Urinary bladder (tissue), 4 donors: ENCODE results near the gene BAD. TPM values are rescaled to one million over a fixed set of nuclear protein-coding genes. Genes with fewer than 3 reads are reported as not detected.

Experiments
- DNase-seq: peaks from one replicate; pipeline ENCODE4 v3.0.0-alpha.2; 2015; ENCODE audit errors: extremely low spot score
- H3K27ac ChIP-seq: one replicate; pipeline ENCODE4 v1.5.1; 2013; ENCODE audit warnings: low read depth, mild to moderate bottlenecking, moderate library complexity
- H3K36me3 ChIP-seq: one replicate; pipeline ENCODE4 v1.6.1; 2013; ENCODE audit warnings: mild to moderate bottlenecking, moderate library complexity; ENCODE audit not compliant: insufficient read depth
- H3K4me1 ChIP-seq: one replicate; pipeline ENCODE4 v1.6.1; 2013; ENCODE audit warnings: mild to moderate bottlenecking, moderate library complexity; ENCODE audit not compliant: insufficient read depth
- H3K4me3 ChIP-seq: one replicate; pipeline ENCODE4 v1.5.1; 2013; ENCODE audit warnings: low read depth, low read length
- WGBS: extraction: QIAGEN DNeasy Blood & Tissue Kit; methylation state at CpG from one replicate; pipeline ENCODE4 v1.1.7; 2013; 5-methylcytosine and 5-hydroxymethylcytosine counted together
- polyA plus RNA-seq: library from polyadenylated mRNA; stranded (reverse); fragments of 200-250 nt; gene quantifications from one replicate; pipeline ENCODE4 v1.2.3, GENCODE V29; 2013
- total RNA-seq: library from RNA; depleted of rRNA; stranded (reverse); fragments of >200 nt; gene quantifications from one replicate; pipeline ENCODE4 v1.2.3, GENCODE V29; 2014
- donor health status: healthy with polysubstance abuse.
- donor health status: healthy.

The BAD gene
- total and polyA plus RNA-seq, 2 donors, result 34.2 to 111 TPM

DNA sequence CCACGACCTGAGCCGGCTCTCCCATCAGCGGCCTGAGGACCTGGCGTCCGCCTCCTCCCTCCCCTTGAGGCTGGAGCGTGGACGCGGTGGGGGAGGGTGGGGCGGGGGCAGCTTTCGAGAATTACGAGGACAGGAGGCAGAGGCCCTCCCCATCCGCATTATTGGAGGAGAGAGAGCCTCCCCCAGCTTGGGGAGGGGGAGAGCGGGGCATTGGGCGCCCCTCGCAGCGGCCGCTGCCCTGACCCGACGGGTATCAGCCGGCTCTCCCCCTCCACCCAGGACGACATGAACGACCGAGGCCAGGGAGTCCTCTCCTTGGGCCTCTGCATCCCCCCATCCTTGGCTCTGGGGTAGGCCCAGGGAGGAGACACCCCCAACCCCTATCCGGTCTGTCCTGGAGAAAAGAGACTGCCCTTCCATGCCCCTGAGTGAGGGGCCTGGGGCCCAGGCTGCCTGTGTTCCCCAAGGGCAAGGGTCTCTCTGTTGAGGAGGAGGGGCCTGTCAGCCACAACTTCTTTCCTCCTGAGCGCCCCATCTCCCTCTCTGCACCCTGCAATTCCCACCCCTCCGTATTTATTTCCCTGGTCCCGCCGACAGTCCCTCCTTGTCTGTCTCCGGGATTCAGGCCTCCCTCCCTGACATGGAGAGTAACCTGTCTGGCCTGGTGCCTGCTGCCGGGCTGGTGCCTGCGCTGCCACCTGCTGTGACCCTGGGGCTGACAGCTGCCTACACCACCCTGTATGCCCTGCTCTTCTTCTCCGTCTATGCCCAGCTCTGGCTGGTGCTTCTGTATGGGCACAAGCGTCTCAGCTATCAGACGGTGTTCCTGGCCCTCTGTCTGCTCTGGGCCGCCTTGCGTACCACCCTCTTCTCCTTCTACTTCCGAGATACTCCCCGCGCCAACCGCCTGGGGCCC is 1.7 kb upstream of the BAD start:
- no peaks in the 10 kb centered on the region for H3K4me1 ChIP-seq
- H3K4me3 ChIP-seq, result peak overlapping the region; percentile 75
- no peak overlapping the region for H3K27ac ChIP-seq
- H3K36me3 ChIP-seq, result no peaks in the 10 kb centered on the region
- no peak for DNase-seq
- WGBS, result 25% methylated on average over 40 of the region's 40 CpGs

DNA sequence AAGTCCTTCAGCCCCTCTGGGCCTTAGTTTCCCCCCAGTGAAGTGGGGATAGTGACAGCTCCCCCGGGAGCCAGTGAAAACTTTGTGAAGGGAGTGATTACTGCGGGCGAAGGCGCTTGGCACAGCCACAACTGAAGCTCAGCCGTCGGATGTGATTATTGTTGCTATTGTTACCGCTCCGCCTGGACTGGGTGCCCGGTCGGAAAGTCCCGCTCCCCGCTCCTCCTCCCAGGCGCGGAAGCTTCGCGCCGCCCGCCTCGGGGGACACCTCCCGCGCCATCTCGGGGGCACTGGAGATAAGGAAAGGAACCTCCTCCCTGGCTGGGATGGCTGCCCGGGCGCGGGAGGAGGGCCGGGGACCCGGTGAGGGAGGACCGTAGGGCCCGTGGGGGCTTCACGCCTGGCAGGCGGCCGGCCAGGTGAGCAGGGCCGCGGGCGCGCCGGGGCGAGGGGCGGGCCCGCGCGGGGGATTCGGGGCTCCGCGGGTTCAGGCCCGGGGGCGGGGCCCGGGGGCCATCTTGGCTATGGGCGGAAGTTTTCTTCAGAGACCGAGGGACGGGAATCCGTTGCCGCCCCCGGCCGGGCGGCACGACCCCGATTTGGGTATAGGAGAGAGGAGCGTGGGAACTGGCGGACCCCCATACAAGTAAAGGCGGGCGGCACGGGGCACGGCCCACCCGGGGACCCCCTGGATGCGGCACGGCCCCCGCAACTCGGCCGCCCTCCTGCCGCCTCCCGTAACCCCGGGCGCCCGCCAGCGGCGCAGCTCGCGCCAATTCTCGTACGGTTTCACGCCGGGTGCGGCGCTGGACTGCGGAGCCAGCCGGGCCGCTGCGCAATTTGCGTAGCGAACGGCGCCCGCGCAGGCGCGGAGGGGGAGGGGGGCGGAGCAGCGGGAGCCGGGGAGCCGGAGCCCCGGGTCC is 758 bp upstream of the BAD start, which contains the start of gene GPR137:
TSS of gene GPR137 (plus strand) at position 887 of the 923 bp plus-strand sequence. CDS start 677 bp downstream, outside the sequence.
- H3K4me3 ChIP-seq, result peak within 1 kb of the TSS; percentile 75
- under 1% methylated on average over 100 of the region's 102 CpGs for WGBS
- peak within 1 kb of the TSS; percentile 96 for H3K27ac ChIP-seq
- H3K36me3 ChIP-seq, result no peaks in the 10 kb centered on the region
- DNase-seq, result no peak
- no peaks in the 10 kb centered on the region for H3K4me1 ChIP-seq

DNA sequence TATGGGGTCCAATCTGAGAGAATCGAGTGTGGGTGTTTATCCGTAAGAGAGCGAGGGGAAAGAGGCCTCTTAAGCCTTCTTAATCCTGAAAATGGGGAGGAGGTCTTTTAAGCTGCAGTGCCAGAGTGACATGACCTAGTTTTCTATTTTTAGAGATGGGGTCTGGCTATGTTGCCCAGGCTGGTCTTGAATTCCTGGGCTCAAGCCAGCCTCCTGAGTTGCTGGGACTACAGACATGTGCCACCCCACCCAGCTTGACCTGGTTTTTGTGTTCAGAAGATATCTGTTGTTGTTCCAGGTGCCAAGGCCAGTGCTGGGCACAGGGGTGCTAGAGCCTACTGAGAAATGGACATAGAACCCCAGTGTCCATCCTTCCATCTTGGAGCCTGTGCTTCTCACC is 1.4 kb downstream of the BAD start:
- H3K27ac ChIP-seq, result no peak overlapping the region
- H3K4me3 ChIP-seq, result no peak overlapping the region

GRCh38 chr11:64281957-64282770 is 2.3 kb downstream of the BAD start:
- 94% methylated on average over 22 of the region's 22 CpGs for WGBS

More for the DNA sequence above, 1.4 kb downstream of the BAD start:
- Histone ChIP-seq H3K4me1 (no peaks in the 10 kb centered on the region), H3K36me3 (no peaks in the 10 kb centered on the region)
- 90% methylated on average over 3 of the region's 3 CpGs for WGBS
- DNase-seq, result no peak

GRCh38 chr11:64278576-64279190 is 5.8 kb downstream of the BAD start:
- 86% methylated on average over 8 of the region's 8 CpGs for WGBS
- Histone ChIP-seq H3K27ac (no peak overlapping the region), H3K4me1 (no peaks in the 10 kb centered on the region), H3K36me3 (no peaks in the 10 kb centered on the region), H3K4me3 (no peak overlapping the region)
- no peak for DNase-seq

More at GRCh38 chr11:64281957-64282770, 2.3 kb downstream of the BAD start:
- no peak for DNase-seq
- H3K4me1 ChIP-seq, result no peaks in the 10 kb centered on the region
- no peak overlapping the region for H3K4me3 ChIP-seq
- no peaks in the 10 kb centered on the region for H3K36me3 ChIP-seq
- H3K27ac ChIP-seq, result no peak overlapping the region

GRCh38 chr11:64276653-64277431 is 7.6 kb downstream of the BAD start:
- Histone ChIP-seq H3K36me3 (no peaks in the 10 kb centered on the region), H3K27ac (no peak overlapping the region), H3K4me3 (no peak overlapping the region), H3K4me1 (no peaks in the 10 kb centered on the region)
- WGBS, result 78% methylated on average over 17 of the region's 17 CpGs
- DNase-seq, result no peak

DNA sequence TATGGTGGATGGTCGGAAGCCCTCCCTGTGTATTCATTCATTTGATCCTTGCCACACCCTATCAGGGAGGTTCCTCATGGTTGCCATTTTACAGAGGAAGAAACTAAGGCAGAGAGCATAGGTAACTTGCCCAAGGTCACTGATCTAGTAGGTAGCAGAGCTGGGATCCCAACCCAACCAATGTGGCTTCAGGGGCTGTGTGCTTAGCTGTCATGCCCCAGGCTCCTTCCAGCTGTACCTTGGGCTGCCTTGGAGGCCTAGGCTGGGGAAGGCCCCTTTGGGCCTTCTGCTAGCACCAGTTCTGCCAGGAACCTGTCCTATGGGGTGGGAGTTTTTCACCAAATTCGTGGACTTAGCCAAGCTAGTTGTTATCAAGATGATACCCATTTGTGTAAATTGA is 8.6 kb downstream of the BAD start:
- H3K4me1 ChIP-seq, result no peaks in the 10 kb centered on the region
- 75% methylated on average over 2 of the region's 2 CpGs for WGBS
- H3K36me3 ChIP-seq, result no peaks in the 10 kb centered on the region
- DNase-seq, result no peak
- H3K4me3 ChIP-seq, result no peak overlapping the region
- no peak overlapping the region for H3K27ac ChIP-seq

DNA sequence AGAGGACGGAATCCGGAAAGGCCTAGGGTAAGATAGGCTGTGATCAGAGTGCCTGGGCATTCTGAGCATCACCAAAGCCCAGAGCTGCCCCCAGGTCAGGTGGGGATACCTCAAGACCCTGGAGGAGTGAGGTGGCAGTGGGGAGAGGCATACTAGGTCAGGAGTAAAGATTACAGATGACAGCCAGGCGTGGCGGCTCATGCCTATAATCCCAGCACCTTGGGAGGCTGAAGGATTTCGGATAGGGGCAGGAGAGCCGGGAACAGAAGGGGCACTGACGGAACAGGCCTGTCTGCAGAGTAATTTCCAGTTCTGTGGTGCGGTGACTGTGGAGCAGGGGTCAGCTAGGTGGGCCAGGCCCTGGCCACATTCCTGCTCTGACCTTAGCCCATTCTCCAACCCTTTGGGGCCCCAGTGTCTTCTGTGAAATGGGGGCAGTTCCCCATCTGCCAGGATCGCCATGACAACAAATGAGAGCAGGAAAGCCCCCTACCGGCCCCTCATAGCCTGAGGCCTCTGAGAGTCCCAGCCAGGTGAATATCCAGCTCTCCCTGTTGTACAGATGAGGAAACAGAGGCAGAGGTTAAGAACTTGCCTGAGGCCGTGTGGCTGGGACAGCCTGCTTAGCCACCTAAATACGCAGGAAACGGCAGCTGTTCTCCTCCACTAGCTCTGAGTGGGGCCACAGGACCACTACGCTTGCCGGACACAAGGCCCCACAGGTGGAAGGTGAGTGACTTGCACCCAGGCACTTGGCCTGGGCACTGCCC is 9.2 kb downstream of the BAD start:
- Histone ChIP-seq H3K27ac (no peak overlapping the region), H3K36me3 (no peaks in the 10 kb centered on the region), H3K4me1 (no peaks in the 10 kb centered on the region), H3K4me3 (no peak overlapping the region)
- DNase-seq, result no peak
- 88% methylated on average over 15 of the region's 15 CpGs for WGBS

GRCh38 chr11:64269540-64270220 is 14.8 kb downstream of the BAD start:
- Histone ChIP-seq H3K27ac (peak overlapping the region; percentile 92), H3K36me3 (no peaks in the 10 kb centered on the region), H3K4me1 (no peaks in the 10 kb centered on the region), H3K4me3 (peak overlapping the region; percentile 59)
- DNase-seq, result peak; percentile 99
- WGBS, result under 1% methylated on average over 58 of the region's 58 CpGs

- no peaks in the 10 kb centered on the region for H3K36me3 ChIP-seq
- peak overlapping the region; percentile 59 for H3K4me3 ChIP-seq
- no peaks in the 10 kb centered on the region for H3K4me1 ChIP-seq
- H3K27ac ChIP-seq, result peak overlapping the region; percentile 92
- DNase-seq, result no peak
- under 1% methylated on average over 34 of the region's 34 CpGs for WGBS
These were observed 15.4 kb downstream of the BAD start for GRCh38 chr11:64268893-64269539.
